HepG2 (cell line): Measurements from ENCODE around the gene NOB1. TPM values are rescaled to one million over a fixed set of nuclear protein-coding genes. Genes with fewer than 3 reads are reported as not detected.

ENCODE experiments used
- ATRX ChIP-seq: sonication (generic); formaldehyde crosslinking; IDR thresholded peaks from 2 replicates; pipeline ENCODE4 v1.4.0; 2020; ENCODE audit warnings: missing genetic modification reagents, borderline replicate concordance
- BRD4 ChIP-seq: sonication (generic); formaldehyde crosslinking; IDR thresholded peaks from 2 replicates; pipeline ENCODE4 v1.4.0; 2020; ENCODE audit warnings: missing genetic modification reagents
- CHD2 ChIP-seq: IDR thresholded peaks from 2 replicates; pipeline ENCODE4 v1.6.1; 2011; ENCODE audit warnings: low read depth, low read length, improper control_type of control experiment
- GPN1 ChIP-seq: sonication (generic); formaldehyde crosslinking; IDR thresholded peaks from 2 replicates; pipeline ENCODE4 v1.5.1; 2020; ENCODE audit warnings: missing genetic modification reagents, borderline replicate concordance
- GRHL1 ChIP-seq: sonication (generic); formaldehyde crosslinking; conservative IDR thresholded peaks from 2 replicates; pipeline ENCODE4 v1.8.0; 2022; ENCODE audit warnings: missing genetic modification reagents
- HNRNPL ChIP-seq: fragments of 200-400 bp; formaldehyde crosslinking; IDR thresholded peaks from 2 replicates; pipeline ENCODE4 v1.6.1; 2017; ENCODE audit warnings: mild to moderate bottlenecking, low read depth, low read length
- HOXD1 ChIP-seq: sonication (generic); formaldehyde crosslinking; IDR thresholded peaks from 2 replicates; pipeline ENCODE4 v1.5.0; 2020; ENCODE audit warnings: missing genetic modification reagents
- MED8 ChIP-seq: sonication (generic); formaldehyde crosslinking; IDR thresholded peaks from 2 replicates; pipeline ENCODE4 v1.8.1; 2023; ENCODE audit warnings: mild to moderate bottlenecking, missing genetic modification reagents; ENCODE audit not compliant: insufficient replicate concordance
- MIXL1 ChIP-seq: IDR thresholded peaks from 2 replicates; pipeline ENCODE4 v1.6.1; 2016
- MTF1 ChIP-seq: sonication (generic); formaldehyde crosslinking; IDR thresholded peaks from 2 replicates; pipeline ENCODE4 v1.5.0; 2020; ENCODE audit warnings: missing genetic modification reagents
- NBN ChIP-seq: fragments of 450-650 bp; conservative IDR thresholded peaks from 2 replicates; pipeline ENCODE4 v1.6.1; 2017
- RCOR2 ChIP-seq: IDR thresholded peaks from 2 replicates; pipeline ENCODE4 v1.6.1; 2016; ENCODE audit warnings: missing biosample characterization, missing genetic modification reagents
- SIN3B ChIP-seq: fragments of 150-350 bp; IDR thresholded peaks from 2 replicates; pipeline ENCODE4 v1.6.1; 2014; ENCODE audit warnings: low read length
- SNAPC2 ChIP-seq: sonication (generic); formaldehyde crosslinking; IDR thresholded peaks from 2 replicates; pipeline ENCODE4 v1.8.1; 2022; ENCODE audit warnings: mild to moderate bottlenecking, missing genetic modification reagents
- SOX13 ChIP-seq, 3 experiments: fragments of 450-650 bp in 1 of 3; sonication (generic) in 1 of 3; formaldehyde crosslinking in 1 of 3; IDR thresholded peaks in 2 of 3; conservative IDR thresholded peaks in 1 of 3; 2 replicates each; pipeline versions ENCODE4 v1.5.0 to v1.6.1; 2016 to 2020; ENCODE audit warnings: antibody characterized with exemption in 1 of 3, mild to moderate bottlenecking in 1 of 3, missing compliant biosample characterization in 1 of 3, missing genetic modification reagents in 1 of 3, moderate library complexity in 1 of 3
- SRF ChIP-seq: IDR thresholded peaks from 2 replicates; pipeline ENCODE4 v1.6.1; 2011; ENCODE audit warnings: mild to moderate bottlenecking, low read depth, low read length, moderate library complexity
- SRSF9 ChIP-seq: fragments of 200-400 bp; formaldehyde crosslinking; IDR thresholded peaks from 2 replicates; pipeline ENCODE4 v1.6.1; 2018; ENCODE audit warnings: borderline replicate concordance, mild to moderate bottlenecking, low read depth, low read length; ENCODE audit not compliant: insufficient read depth, poor library complexity, severe bottlenecking
- TOE1 ChIP-seq: sonication (generic); formaldehyde crosslinking; IDR thresholded peaks from 2 replicates; pipeline ENCODE4 v1.4.0; 2020; ENCODE audit warnings: mild to moderate bottlenecking, missing genetic modification reagents
- ZNF136 ChIP-seq: sonication (generic); formaldehyde crosslinking; IDR thresholded peaks from 2 replicates; pipeline ENCODE4 v1.8.1; 2022; ENCODE audit warnings: low read depth, mild to moderate bottlenecking, moderate library complexity, missing genetic modification reagents
- ZNF225 ChIP-seq: sonication (generic); formaldehyde crosslinking; IDR thresholded peaks from 2 replicates; pipeline ENCODE4 v1.4.0; 2020; ENCODE audit warnings: mild to moderate bottlenecking, missing genetic modification reagents
- ZNF3 ChIP-seq: IDR thresholded peaks from 2 replicates; pipeline ENCODE4 v1.7.0; 2017; ENCODE audit warnings: inconsistent platforms
- ZNF605 ChIP-seq: sonication (generic); formaldehyde crosslinking; IDR thresholded peaks from 2 replicates; pipeline ENCODE4 v1.8.0; 2022; ENCODE audit warnings: mild to moderate bottlenecking, missing genetic modification reagents
- polyA plus RNA-seq, 8 experiments: library from polyadenylated mRNA; depleted of rRNA in 3 of 8; stranded (reverse) in 7 of 8; unstranded in 1 of 8; fragments of >200 nt; fragmentation: Illumina TruSeq in 4 of 8; extraction: Trizol in 4 of 8; gene quantifications; 2 replicates each; pipeline versions ENCODE4 v1.2.1 to v1.2.3, GENCODE V29; 2011 to 2016; ENCODE audit warnings: low read depth in 4 of 8, missing spikeins in 1 of 8, mixed read lengths in 1 of 8; ENCODE audit not compliant: insufficient read depth in 1 of 8
- total RNA-seq, 5 experiments: library from RNA; depleted of rRNA; stranded (reverse); fragments of >200 nt; fragmentation: Illumina TruSeq; extraction: Trizol; gene quantifications; 2 replicates each; pipeline ENCODE4 v1.2.3, GENCODE V29; 2016; ENCODE audit warnings: low read depth in 1 of 5
- TF ChIP-seq, protein P1 (sequence below): IDR thresholded peaks from 2 replicates; pipeline ENCODE4 v1.6.1; 2016; ENCODE audit warnings: mild to moderate bottlenecking
- TF ChIP-seq, protein P2 (sequence below): sonication (generic); formaldehyde crosslinking; IDR thresholded peaks from 2 replicates; pipeline ENCODE4 v1.5.0; 2020; ENCODE audit warnings: mild to moderate bottlenecking, missing genetic modification reagents, borderline replicate concordance

NOB1 gene
- total and polyA plus RNA-seq, 2 of the 13 experiments (the other 11 are each of a cell fraction or from before 2014, with no cell fraction given) = 47.1 to 162 TPM

- TF ChIP-seq, protein P1, sequence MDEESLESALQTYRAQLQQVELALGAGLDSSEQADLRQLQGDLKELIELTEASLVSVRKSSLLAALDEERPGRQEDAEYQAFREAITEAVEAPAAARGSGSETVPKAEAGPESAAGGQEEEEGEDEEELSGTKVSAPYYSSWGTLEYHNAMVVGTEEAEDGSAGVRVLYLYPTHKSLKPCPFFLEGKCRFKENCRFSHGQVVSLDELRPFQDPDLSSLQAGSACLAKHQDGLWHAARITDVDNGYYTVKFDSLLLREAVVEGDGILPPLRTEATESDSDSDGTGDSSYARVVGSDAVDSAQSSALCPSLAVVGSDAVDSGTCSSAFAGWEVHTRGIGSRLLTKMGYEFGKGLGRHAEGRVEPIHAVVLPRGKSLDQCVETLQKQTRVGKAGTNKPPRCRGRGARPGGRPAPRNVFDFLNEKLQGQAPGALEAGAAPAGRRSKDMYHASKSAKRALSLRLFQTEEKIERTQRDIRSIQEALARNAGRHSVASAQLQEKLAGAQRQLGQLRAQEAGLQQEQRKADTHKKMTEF (CRISPR knock-in tag) = peak; percentile 80
- no peak for TF ChIP-seq TOE1 (CRISPR knock-in tag)
- TF ChIP-seq HOXD1 (CRISPR knock-in tag) = no peak
- no peak for TF ChIP-seq BRD4 (CRISPR knock-in tag)
- no peak for TF ChIP-seq SRSF9
- TF ChIP-seq ZNF605 = peak; percentile 64; the same call in 1 of the 2 replicates
- TF ChIP-seq MIXL1 = no peak
- TF ChIP-seq SNAPC2 (CRISPR knock-in tag) = no peak
- TF ChIP-seq, protein P2, sequence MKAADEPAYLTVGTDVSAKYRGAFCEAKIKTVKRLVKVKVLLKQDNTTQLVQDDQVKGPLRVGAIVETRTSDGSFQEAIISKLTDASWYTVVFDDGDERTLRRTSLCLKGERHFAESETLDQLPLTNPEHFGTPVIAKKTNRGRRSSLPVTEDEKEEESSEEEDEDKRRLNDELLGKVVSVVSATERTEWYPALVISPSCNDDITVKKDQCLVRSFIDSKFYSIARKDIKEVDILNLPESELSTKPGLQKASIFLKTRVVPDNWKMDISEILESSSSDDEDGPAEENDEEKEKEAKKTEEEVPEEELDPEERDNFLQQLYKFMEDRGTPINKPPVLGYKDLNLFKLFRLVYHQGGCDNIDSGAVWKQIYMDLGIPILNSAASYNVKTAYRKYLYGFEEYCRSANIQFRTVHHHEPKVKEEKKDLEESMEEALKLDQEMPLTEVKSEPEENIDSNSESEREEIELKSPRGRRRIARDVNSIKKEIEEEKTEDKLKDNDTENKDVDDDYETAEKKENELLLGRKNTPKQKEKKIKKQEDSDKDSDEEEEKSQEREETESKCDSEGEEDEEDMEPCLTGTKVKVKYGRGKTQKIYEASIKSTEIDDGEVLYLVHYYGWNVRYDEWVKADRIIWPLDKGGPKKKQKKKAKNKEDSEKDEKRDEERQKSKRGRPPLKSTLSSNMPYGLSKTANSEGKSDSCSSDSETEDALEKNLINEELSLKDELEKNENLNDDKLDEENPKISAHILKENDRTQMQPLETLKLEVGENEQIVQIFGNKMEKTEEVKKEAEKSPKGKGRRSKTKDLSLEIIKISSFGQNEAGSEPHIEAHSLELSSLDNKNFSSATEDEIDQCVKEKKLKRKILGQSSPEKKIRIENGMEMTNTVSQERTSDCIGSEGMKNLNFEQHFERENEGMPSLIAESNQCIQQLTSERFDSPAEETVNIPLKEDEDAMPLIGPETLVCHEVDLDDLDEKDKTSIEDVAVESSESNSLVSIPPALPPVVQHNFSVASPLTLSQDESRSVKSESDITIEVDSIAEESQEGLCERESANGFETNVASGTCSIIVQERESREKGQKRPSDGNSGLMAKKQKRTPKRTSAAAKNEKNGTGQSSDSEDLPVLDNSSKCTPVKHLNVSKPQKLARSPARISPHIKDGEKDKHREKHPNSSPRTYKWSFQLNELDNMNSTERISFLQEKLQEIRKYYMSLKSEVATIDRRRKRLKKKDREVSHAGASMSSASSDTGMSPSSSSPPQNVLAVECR (CRISPR knock-in tag) = peak; percentile 85; the same call in 1 of the 2 replicates
- 0 out of 2 replicates have a peak, but pooled peaks have one; percentile 11 for TF ChIP-seq CHD2
- no peak for TF ChIP-seq ZNF3 (CRISPR knock-in tag)
- no peak for TF ChIP-seq NBN
- no peak for TF ChIP-seq RCOR2
- no peak for TF ChIP-seq GRHL1
- peak; percentile 10 for TF ChIP-seq MED8 (CRISPR knock-in tag)
- no peak for TF ChIP-seq SRF
- no peak for TF ChIP-seq GPN1
- peak; percentile 93 for TF ChIP-seq HNRNPL
- peak; percentile 76; the same call in 1 of the 2 replicates for TF ChIP-seq ZNF225 (CRISPR knock-in tag)
- TF ChIP-seq MTF1 (CRISPR knock-in tag) = no peak
- no peak for TF ChIP-seq SIN3B
- TF ChIP-seq ATRX (CRISPR knock-in tag) = no peak
- no peak for TF ChIP-seq SOX13 (IDR thresholded peaks at IDR 0.05)
- no peak for TF ChIP-seq SOX13 (CRISPR knock-in tag; conservative IDR thresholded peaks at IDR 0.05 in 1 of 2, IDR thresholded peaks at IDR 0.05 in 1 of 2)
- TF ChIP-seq ZNF136 (CRISPR knock-in tag) = no peak
Measured at GRCh38 chr16:69726313-69727060, 28.2 kb downstream of the NOB1 start, which contains the start of gene NQO1 (continued).
